GM21528 (cell line): ENCODE measurements around the gene DENND1A.

Experiments
- ATAC-seq: cut with Tn5 transposase; IDR thresholded peaks from one replicate; pipeline ENCODE4 v1.9.1; 2021; ENCODE audit warnings: mild to moderate bottlenecking, moderate library complexity; ENCODE audit not compliant: unreplicated experiment, low FRiP score

Gene DENND1A

GRCh38 chr9:123424552-123425225, 505.2 kb downstream of the DENND1A start:
- no peak for ATAC-seq

DNA sequence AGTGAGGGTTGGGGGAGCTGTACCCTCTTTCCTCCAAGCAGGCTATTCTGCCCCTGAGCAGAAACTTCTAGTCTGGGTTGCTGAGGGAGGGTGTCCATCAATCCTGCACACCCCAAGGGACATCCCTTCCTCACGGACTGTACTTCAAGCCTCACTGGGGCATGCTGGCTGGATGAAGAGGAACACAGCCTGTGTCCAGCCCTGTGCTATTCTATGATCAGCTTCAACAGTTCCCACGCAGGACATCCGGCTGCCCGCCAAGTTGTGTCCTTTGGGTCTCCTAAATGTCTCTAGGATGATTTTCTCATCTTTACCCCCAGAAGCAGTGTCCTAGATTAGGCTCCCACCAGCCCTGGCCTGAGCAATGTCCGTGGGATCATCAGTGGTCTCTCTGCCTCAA, 505.8 kb downstream of the DENND1A start:
- ATAC-seq: no peak

DNA sequence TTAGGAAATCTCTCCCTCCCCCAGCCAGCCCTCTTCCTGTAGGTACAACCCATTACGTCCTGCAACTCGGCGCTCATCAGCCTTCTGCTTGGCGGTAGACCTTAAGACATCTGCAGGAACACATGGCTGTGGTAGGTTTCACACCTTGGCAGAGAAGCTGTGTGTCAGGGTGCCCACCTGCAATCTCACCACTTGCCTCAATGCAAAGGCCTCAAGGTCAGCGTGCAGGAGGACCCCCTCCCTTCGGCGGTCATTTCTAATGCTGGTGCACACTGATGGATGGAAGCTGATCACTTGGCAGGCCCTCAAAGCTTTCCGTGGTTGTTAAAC, 506.6 kb downstream of the DENND1A start:
- ATAC-seq: no peak

DNA sequence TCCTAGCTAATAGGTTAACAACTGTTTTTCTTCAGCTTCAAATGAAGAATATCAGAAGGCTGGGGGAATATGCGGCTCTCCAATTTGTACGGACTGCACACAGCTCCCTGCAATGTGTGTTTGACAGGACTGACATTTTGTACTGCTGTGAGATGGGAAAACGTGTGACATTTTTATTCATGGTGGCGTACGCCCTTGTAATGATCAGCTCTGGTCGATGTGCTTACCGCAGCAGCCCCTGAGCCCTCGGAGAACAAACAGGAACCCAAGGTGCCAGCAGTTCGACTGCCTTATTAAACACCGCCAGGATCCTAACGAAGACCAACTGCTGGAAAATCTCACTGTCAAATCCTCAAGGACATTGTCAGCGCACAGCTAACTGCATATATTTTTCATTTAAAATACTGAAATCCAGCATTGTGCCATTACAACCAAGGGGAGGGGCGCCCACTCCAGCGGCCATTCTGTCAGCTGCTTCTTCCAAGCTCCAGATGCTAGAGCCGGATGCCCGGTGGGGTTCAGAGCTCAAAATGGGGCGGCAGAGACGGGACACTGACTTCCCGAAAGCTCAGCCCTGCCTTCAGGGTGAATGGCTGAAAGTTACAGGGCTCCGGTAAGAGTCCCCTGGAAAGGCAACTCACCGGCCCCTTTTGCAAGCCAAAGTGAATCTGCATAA, 507.2 kb downstream of the DENND1A start:
- no peak for ATAC-seq

- ATAC-seq: no peak
These were observed 508.0 kb downstream of the DENND1A start for GRCh38 chr9:123421801-123422455.

DNA sequence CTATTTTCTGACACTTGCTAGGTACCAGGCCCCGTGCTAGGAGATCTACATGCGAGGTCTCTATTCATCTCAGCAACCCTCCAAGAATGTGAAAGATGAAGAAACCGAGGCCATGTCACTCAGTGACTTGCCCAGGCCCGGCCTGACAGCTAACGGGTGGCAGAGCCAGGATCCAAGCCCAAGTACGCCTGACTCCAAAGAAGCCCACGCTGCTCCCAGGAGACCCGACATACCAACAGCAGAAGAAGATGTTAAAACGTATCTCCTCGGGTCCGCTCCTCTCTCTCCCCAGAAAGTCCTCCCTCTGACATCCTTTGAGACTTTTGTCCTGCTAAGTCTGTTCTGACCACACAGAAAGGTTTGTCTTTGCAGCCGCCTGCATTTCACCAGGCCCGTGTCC, 508.7 kb downstream of the DENND1A start:
- ATAC-seq: no peak

DNA sequence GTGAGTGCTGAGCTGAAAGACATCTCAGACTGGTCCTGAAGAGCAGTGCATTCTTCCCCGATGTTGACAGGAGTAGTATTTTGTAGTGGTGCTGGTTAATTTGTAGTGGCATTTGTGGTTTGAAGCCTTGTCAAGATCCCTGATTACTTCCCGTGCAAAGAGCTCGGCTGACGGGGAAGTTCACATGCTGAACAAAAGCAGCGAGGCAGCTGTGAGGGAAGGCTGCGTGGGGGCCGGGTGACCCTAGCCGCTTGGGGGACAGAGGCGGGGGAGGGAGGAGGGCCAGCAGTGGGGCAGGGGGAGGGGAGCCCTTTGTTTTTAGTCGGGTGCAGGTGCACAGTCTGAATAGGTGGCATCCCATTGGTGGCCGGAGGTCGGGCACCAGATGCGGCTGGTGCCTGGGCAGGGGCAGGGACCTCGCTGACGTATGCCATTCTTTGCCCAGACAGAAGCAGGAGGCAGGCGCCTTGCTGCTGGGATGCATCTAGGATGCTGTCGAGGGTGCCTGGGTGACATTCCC, 509.3 kb downstream of the DENND1A start:
- ATAC-seq: no peak

GRCh38 chr9:123419721-123420591, 510.0 kb downstream of the DENND1A start:
- no peak for ATAC-seq

DNA sequence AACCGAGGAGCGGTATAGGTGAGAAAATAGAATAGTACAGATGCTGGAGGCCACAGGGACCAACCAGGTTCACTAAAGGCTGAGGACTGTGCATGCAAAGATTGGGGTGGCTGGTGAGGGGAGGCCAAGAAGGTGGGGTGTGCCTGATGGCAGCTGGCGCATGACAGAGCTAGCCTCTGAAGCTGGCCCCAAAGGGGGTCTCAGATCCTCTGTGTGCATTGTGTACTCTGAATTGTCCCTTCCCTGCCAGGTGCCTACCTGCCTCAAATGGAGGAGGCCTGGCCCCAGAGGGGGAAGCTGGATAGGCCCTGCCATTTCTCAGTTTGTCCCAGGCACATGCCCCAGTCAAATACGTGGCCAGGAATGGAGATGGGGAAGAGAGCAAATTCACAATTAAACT, 510.8 kb downstream of the DENND1A start:
- ATAC-seq: no peak

DNA sequence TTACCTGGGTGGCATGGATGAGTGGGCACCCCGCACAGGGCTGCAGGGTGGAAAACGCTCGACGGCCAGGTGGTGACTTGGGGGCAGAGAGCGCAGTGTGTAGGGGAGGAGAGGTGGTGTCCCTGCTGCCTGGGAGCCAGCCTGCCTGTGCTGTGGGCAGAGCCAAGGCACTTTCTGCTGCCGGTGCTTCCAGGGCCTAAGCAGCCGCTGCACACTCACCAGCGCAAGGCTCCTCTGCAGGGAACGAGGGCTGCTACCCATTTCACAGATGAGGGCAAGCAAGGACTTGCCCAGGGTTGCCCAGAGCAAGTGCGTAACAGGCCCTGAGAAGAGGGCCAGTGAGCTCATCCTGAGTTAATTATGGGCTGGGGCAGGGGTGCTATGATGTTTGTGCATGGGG, 511.4 kb downstream of the DENND1A start:
- no peak for ATAC-seq

DNA sequence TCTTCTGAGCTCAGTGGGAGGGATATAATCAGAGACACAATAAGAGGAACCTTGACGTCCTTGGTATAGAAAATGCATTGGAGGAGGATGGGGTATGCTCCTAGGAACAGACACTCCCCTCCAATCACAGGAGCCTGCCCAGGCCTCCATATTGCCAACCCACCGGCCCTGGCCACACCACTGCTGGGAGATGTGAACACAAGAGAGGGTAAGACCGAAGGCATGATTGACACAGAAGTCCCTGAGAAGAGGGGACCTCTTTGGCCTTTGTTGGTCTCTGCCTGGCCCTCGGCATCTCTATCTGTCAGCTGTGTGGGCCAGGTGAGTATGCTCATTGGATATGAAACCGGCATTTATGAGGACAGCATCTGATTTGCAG, 511.9 kb downstream of the DENND1A start:
- ATAC-seq: no peak

GRCh38 chr9:123417289-123418051, 512.5 kb downstream of the DENND1A start:
- ATAC-seq: no peak

GRCh38 chr9:123416176-123416575, 513.8 kb downstream of the DENND1A start:
- ATAC-seq: no peak

DNA sequence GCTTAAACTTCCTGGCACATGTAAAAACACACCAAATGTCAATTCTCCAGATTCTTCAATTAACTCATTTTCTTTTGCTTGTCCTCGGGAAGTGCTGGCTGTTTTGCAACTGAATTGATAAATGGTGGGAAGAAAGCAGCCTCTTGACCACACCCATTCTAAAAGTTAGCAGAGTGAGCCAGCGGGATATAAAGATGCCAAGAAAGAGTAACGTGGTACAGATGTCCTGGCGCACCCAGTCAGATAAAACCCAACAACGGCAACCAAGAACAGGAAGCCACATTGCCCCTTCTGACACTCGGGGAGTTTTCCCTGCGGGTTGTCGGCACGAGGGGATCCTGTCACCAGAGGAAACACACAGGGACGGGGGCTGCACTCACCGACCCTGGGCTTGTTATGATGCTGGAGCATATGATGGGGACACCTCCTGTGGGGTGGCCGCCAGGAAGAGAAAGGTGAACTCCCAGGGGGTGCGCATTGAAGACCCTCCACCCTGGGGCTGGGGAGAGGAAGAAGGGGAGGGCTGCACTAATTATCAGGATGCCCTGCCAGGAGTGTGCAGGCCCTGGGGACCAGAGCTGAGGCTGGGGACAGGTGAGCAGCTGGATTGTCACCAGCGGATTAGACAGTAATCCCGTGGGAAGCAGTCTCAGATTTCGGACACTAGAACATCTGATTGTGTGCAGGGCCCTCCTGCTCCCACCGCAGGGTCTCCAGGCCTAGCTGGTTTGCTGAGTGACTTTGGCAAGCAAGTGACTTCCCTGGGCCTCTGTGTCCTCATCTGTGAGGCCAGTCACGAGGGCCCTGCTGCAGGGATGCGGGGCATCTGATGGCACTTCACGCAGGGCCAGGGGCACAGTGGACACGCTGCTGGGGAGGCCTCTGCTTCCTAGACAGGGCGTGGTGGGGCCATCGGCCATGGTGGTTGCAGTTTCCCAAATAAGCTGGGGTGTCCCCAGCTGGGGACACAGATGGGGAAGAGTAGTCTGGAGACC, 514.7 kb downstream of the DENND1A start:
- ATAC-seq: no peak

- no peak for ATAC-seq
These were observed 515.7 kb downstream of the DENND1A start for GRCh38 chr9:123414204-123414603.

DNA sequence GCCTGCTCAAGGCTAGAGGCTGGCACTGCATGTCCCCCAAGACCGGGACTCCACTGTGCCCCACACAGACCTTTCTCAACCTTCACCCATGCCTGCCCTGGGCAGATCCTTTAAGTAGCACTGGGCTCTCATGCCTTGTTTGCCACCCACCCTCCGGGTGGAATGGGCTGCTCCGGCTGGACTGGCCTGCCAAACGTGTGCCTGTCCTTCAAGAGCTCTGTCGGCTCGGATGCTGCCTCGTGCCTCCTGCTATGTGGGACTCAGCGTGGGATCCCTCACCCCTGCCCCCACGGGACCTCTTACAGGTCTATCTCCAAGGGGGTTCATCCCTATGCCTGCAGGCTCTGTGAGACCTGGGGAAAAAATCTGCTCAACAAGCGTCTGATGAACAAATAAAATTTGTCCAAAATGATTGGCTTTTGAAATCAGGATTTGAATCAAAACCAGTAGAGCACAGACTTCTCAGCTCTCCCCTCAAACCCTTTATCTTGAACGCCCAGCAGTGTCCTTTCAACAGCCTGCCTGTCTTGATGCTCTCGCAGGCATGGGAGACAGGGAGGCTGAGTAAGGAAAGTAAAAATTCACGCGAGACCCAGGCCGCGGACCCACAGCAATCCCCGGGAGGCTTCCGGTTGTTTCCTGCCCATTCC, 517.6 kb downstream of the DENND1A start:
- ATAC-seq: no peak

DNA sequence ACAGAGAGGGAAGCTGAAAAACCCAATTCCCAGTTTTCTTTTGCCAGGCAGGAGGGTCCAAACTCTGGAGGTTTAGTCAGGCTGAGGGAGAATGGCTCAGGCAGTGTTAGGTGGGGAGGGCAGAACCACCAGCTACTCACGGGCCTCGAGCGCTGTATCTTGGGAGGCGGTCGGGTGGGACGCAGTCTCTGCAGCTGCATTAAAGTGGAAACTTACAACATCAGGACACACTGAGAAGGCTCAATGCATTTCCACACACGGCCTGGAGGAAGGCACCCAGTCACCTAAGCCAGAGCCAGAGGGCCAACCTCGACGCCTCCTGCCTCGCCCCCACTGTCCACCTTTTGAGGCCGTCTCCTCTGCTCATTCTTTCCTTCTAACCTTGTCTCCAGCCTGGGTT, 518.3 kb downstream of the DENND1A start:
- ATAC-seq: no peak

DNA sequence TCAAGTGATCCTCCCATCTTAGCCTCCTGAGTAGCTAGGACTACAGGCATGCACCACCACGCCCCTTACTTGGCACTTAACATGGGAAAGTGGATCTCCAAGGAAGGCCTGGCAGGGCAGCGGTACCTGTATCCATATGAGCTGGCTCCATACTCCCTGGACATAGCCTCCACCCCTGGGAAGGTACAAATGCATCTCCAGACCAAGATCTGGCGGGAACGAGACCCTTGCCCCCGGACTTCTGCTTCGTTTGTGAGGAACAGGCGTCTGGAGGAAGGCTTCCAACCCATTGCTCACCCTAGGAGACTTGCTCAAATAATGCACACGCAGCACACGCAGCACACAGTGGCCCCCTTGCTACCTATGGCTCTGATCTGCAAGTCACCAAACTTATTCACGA, 518.7 kb downstream of the DENND1A start:
- no peak for ATAC-seq
